DOHH2 (cell line): ENCODE results near the gene AFF2.

Experiments
- H3F3A ChIP-seq: fragments of 200-600 bp; sonication (generic), shearing (Covaris generic); 2 replicates; pipeline ENCODE4 v1.6.0; 2016; ENCODE audit warnings: antibody characterized with exemption, mild to moderate bottlenecking; ENCODE audit not compliant: control insufficient read depth, insufficient read depth
- H3K27ac ChIP-seq: fragments of 200-600 bp; sonication (generic); 2 replicates; pipeline ENCODE4 v1.5.1; 2014; ENCODE audit warnings: low read depth, mild to moderate bottlenecking, low read length, moderate library complexity
- H3K27me3 ChIP-seq: fragments of 200-600 bp; sonication (generic); 2 replicates; pipeline ENCODE4 v1.6.1; 2014; ENCODE audit warnings: mild to moderate bottlenecking, low read length, mixed read lengths; ENCODE audit not compliant: control insufficient read depth
- H3K36me3 ChIP-seq: fragments of 200-600 bp; sonication (generic); 2 replicates; pipeline ENCODE4 v1.6.1; 2014; ENCODE audit warnings: mild to moderate bottlenecking, low read length, moderate library complexity, mixed read lengths; ENCODE audit not compliant: control insufficient read depth
- H3K4me1 ChIP-seq: fragments of 200-600 bp; sonication (generic); 2 replicates; pipeline ENCODE4 v1.6.1; 2014; ENCODE audit warnings: mild to moderate bottlenecking, low read length, mixed read lengths; ENCODE audit not compliant: control insufficient read depth
- H3K4me2 ChIP-seq: fragments of 200-600 bp; sonication (generic); 2 replicates; pipeline ENCODE4 v1.6.0; 2014; ENCODE audit warnings: mild to moderate bottlenecking, low read length, moderate library complexity
- H3K4me3 ChIP-seq: fragments of 200-600 bp; sonication (generic); 2 replicates; pipeline ENCODE4 v1.5.1; 2014; ENCODE audit warnings: mild to moderate bottlenecking, low read length, mixed read lengths
- H3K79me2 ChIP-seq: fragments of 200-600 bp; sonication (generic); 2 replicates; pipeline ENCODE4 v1.6.1; 2014; ENCODE audit warnings: mild to moderate bottlenecking, low read length, mixed read lengths; ENCODE audit not compliant: control insufficient read depth
- H3K9me2 ChIP-seq: fragments of 200-600 bp; sonication (generic); replicated peaks from 2 replicates; pipeline ENCODE4 v1.6.1; 2014; ENCODE audit warnings: mild to moderate bottlenecking, low read length, mixed read lengths; ENCODE audit not compliant: control insufficient read depth
- H3K9me3 ChIP-seq: fragments of 200-600 bp; sonication (generic); 2 replicates; pipeline ENCODE4 v1.6.1; 2014; ENCODE audit warnings: antibody characterized with exemption, low read length, mixed read lengths; ENCODE audit not compliant: control insufficient read depth, insufficient read depth
- H4K20me1 ChIP-seq: fragments of 200-600 bp; sonication (generic); 2 replicates; pipeline ENCODE4 v1.6.0; 2014; ENCODE audit warnings: low read depth, mild to moderate bottlenecking, antibody characterized with exemption, low read length, moderate library complexity; ENCODE audit not compliant: control insufficient read depth, insufficient read depth
- EZH2phosphoT487 ChIP-seq: fragments of 200-600 bp; sonication (generic); IDR thresholded peaks from 2 replicates; pipeline ENCODE4 v1.6.1; 2017; ENCODE audit warnings: borderline replicate concordance, mild to moderate bottlenecking, antibody characterized with exemption, low read length, moderate library complexity, mixed read lengths
- TF ChIP-seq, protein P1 (sequence below): fragments of 200-600 bp; sonication (generic); IDR thresholded peaks from one replicate; pipeline ENCODE4 v1.5.1; 2014; ENCODE audit warnings: antibody characterized with exemption, mild to moderate bottlenecking, low read depth, low read length; ENCODE audit not compliant: poor library complexity, severe bottlenecking

Gene AFF2

DNA sequence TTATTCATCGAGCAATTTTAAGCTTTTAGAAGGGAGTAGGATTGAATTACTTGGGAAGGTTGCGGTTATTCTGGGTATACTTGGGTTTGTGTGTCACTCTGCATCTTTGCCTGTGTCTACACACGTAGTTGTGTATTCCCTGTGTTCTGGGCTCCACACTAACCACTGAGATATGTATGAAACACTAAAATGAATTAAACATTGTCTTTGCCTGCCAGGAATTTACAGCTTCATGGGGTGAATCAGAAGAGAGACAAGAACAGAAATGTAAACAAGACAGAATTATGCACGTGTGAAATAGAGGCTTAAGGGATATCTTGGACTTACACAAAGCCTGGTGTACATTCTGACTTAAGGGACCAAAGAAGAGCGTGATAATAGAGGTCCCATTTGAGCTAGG, 228.5 kb downstream of the AFF2 start:
- H3K27me3 ChIP-seq = no peaks in the 10 kb centered on the region
- H3K79me2 ChIP-seq = peaks cover 10% of the 10 kb centered on the region; the same call in 1 of the 2 replicates
- H3K27ac ChIP-seq = no peak overlapping the region
- no peak overlapping the region for H3K4me2 ChIP-seq
- peaks cover 33% of the 10 kb centered on the region for H3K36me3 ChIP-seq
- peaks cover 15% of the 10 kb centered on the region for H3K4me1 ChIP-seq
- H3K9me3 ChIP-seq = no peaks in the 10 kb centered on the region
- no peak overlapping the region for H3K4me3 ChIP-seq
- no peaks in the 10 kb centered on the region for H3K9me2 ChIP-seq
- TF ChIP-seq, protein P1, sequence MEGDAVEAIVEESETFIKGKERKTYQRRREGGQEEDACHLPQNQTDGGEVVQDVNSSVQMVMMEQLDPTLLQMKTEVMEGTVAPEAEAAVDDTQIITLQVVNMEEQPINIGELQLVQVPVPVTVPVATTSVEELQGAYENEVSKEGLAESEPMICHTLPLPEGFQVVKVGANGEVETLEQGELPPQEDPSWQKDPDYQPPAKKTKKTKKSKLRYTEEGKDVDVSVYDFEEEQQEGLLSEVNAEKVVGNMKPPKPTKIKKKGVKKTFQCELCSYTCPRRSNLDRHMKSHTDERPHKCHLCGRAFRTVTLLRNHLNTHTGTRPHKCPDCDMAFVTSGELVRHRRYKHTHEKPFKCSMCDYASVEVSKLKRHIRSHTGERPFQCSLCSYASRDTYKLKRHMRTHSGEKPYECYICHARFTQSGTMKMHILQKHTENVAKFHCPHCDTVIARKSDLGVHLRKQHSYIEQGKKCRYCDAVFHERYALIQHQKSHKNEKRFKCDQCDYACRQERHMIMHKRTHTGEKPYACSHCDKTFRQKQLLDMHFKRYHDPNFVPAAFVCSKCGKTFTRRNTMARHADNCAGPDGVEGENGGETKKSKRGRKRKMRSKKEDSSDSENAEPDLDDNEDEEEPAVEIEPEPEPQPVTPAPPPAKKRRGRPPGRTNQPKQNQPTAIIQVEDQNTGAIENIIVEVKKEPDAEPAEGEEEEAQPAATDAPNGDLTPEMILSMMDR = no peak
- TF ChIP-seq EZH2phosphoT487 = no peak
- H3F3A ChIP-seq = no peaks in the 10 kb centered on the region
- H4K20me1 ChIP-seq = no peaks in the 10 kb centered on the region

DNA sequence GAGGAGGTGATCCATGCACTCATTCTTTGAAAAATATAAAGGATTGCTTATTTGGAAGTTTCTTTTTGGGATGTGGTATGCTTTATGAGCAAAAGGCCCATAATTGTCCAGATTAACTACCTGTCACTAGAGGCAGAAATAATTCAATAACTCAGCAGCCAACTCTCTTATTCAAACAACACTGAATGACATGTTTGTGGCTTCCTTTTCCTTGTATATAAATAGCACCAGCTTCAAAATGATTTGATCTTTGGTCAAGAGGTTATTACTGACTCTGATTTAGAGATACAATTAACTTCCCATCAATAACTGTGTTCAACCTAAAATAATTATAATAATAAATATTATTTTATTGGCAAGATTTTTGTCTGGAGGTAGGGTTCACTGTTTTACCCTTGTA, 232.3 kb downstream of the AFF2 start:
- H3K4me3 ChIP-seq = no peak overlapping the region
- H3K9me2 ChIP-seq = no peaks in the 10 kb centered on the region
- H3F3A ChIP-seq = no peaks in the 10 kb centered on the region
- no peaks in the 10 kb centered on the region for H4K20me1 ChIP-seq
- peaks cover 29% of the 10 kb centered on the region for H3K36me3 ChIP-seq
- H3K4me1 ChIP-seq = peaks cover 15% of the 10 kb centered on the region
- TF ChIP-seq, protein P1 = no peak
- no peak for TF ChIP-seq EZH2phosphoT487
- H3K27me3 ChIP-seq = no peaks in the 10 kb centered on the region
- H3K79me2 ChIP-seq = peaks cover 34% of the 10 kb centered on the region
- no peak overlapping the region for H3K27ac ChIP-seq
- H3K4me2 ChIP-seq = no peak overlapping the region
- H3K9me3 ChIP-seq = no peaks in the 10 kb centered on the region

DNA sequence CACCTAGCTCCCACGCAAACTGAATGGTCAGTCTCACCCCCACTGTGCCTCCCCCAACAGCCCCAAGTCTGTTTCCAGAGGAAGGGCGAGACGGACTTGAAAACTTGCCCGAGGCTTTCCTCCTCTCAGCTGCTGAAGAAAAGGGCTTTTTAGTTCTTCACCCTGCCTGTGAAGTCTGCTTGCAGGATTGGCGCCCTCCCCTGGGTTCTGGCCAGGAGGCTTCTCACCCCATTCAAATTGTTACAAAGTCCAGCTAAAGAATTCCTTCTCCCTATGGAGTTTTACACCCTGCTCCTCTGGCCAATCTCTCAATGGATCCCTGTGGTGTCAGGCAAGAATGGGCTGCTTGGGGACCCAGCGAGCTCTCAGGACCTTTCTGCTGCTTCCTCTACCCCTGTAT, 241.0 kb downstream of the AFF2 start:
- H3K4me1 ChIP-seq = no peaks in the 10 kb centered on the region
- H3F3A ChIP-seq = no peaks in the 10 kb centered on the region
- no peak overlapping the region for H3K4me3 ChIP-seq
- no peak overlapping the region for H3K27ac ChIP-seq
- H3K79me2 ChIP-seq = peaks cover 66% of the 10 kb centered on the region
- H3K27me3 ChIP-seq = no peaks in the 10 kb centered on the region
- H4K20me1 ChIP-seq = no peaks in the 10 kb centered on the region
- H3K9me2 ChIP-seq = no peaks in the 10 kb centered on the region
- H3K9me3 ChIP-seq = no peaks in the 10 kb centered on the region
- no peak for TF ChIP-seq EZH2phosphoT487
- TF ChIP-seq, protein P1 = no peak
- H3K4me2 ChIP-seq = no peak overlapping the region
- H3K36me3 ChIP-seq = peaks cover 1% of the 10 kb centered on the region; the same call in 1 of the 2 replicates

DNA sequence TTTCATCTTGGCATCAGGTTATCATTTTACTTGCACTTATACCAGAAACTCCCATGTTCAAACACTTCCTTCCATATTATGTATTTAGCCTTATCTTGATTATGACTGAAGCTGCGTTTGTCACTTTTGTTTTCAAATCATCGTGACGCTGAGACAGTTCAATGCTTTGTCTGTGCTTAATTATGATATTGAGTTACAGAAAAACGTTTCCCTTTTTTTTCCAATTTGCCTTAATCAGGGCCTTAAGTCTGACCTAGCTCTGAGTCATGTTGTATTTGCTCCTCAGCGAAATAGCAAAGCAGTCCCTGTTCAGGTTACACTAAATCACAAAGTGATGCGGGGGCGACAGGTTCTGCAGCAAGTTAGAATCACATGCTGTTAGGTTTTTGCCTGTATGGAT, 254.7 kb downstream of the AFF2 start:
- H3F3A ChIP-seq = no peaks in the 10 kb centered on the region
- peaks cover 19% of the 10 kb centered on the region for H3K4me1 ChIP-seq
- no peak overlapping the region for H3K4me2 ChIP-seq
- H3K79me2 ChIP-seq = peaks cover 29% of the 10 kb centered on the region
- H4K20me1 ChIP-seq = no peaks in the 10 kb centered on the region
- H3K36me3 ChIP-seq = peaks cover 23% of the 10 kb centered on the region
- no peak overlapping the region for H3K27ac ChIP-seq
- no peaks in the 10 kb centered on the region for H3K9me2 ChIP-seq
- no peaks in the 10 kb centered on the region for H3K9me3 ChIP-seq
- TF ChIP-seq, protein P1 = no peak
- TF ChIP-seq EZH2phosphoT487 = no peak
- H3K27me3 ChIP-seq = no peaks in the 10 kb centered on the region
- no peak overlapping the region for H3K4me3 ChIP-seq
